GM21619 (cell line): Measurements from ENCODE around the gene SLN.
A peak's percentile ranks its signal among the peaks of the same experiment; 100 is the strongest.

Experiments
- ATAC-seq: cut with Tn5 transposase; IDR thresholded peaks from one replicate; pipeline ENCODE4 v1.9.1; 2021; ENCODE audit not compliant: unreplicated experiment

The SLN gene

DNA sequence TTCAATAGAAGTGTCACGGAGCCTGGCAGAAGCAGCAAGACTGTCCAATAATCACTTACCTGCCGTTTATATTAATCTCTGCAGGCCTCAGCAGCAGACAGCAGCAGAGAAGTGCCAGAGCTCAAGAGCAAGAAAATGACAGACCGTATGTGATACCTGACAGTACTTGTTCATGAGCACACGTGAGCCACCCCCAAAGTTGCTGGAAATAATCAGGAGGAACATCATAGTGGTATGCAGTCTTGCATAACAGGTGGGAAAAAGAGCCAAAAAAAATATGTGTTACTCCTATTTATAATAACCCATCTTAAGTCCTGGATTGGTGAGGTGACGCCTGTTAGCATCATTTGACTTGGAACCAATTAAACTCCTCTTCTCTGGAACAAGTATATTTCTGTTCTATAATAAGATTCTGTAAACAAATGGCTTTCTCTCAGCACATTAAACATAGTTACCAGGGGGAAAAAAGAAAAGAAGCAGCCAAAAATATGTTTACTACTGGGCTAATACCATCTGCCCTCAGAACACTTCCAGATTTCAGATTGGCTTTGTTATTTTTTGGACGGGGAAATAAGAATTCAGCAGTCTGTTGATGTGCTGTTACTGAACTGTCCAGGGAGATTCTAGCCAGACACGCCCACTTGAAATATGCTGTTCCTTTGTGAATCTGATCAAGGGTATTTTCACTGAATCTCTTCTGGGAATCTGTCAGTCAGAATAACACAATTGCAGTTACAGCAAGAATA is 7.9 kb upstream of the SLN start:
- no peak for ATAC-seq

DNA sequence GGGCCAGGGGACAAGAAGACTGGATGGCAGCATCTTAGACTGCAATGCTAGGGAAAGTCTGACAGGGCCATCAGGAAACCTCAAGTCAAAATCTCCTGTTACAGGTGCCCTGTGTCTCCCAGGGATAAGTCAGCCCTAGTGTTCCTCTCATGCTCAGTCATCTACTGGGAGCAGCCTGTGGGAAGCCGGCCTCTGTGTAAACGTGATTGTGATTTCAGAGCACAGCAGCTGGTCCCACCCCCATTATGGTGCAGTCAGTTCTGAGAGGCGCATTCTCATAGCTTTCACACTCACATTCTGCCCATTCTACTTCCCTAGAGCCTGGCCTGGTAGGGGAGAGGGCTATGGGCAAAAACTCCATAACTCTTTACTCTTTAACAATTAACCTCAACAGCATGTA is 7.2 kb upstream of the SLN start:
- ATAC-seq, result no peak

DNA sequence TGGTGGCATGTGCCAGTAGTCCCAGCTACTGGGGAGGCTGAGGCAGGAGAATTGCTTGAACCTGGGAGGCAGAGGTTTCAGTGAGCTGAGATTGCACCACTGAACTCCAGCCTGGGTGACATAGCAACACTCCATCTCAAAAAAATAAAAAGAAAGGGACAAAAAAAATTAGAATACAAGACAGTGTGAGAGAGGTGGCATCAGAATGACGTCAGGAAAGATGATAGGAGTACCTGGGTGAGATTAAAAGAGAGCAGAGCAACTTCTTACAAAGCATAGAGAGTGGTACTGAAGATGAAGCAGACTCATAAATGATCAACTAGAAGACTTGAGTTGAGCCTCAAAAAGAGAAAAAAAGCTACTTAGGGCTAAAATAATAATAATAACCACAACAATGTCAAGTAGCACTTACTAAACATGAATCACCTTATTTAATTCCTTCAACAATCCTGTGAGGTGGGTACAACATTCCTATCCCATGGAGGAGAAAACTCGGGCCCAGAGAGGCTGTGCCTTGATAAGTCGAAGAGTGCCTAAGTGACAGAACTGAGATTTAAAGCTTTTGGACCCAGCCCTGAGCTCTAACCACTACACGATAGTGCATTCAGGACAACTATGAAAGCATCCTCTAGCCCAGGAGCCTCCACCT is 5.2 kb upstream of the SLN start:
- ATAC-seq, result no peak

DNA sequence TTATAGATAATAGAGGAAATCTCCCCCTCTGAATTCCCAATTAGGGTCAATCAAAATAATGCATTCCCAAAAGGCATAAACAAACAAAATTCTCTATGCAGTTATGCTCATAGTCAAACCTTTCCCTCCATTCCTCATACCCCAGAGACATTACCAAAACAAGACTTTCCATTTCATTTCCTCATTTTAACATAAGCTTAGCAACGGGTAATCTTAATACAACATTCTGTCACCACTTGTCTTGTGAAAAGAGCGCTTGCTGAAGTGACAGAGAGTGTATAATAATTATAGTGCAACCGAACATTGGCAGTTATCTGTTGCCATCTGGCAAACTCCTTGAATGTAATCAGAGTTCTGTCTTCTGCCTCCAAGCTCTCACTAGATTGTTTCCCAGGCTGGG is 1.2 kb upstream of the SLN start:
- no peak for ATAC-seq

DNA sequence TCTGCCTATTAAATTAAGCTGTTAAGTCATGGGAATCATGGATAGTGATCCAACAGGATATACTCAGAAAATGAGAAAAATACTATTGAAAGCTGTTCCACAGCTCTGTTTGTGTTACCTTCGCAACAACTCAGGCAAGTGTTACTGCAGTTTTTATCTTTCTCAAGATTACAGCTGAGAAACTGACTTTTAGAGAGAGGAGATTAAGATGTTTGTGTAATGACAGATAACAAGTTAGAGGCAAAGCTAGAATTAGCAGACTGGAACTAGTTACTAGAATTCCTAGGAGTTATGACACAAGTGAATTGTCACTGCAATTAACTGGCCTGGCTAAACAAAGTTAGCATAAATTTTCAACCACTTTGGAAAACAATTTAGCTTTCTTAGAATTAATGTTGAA is 1.6 kb downstream of the SLN start:
- ATAC-seq, result no peak

DNA sequence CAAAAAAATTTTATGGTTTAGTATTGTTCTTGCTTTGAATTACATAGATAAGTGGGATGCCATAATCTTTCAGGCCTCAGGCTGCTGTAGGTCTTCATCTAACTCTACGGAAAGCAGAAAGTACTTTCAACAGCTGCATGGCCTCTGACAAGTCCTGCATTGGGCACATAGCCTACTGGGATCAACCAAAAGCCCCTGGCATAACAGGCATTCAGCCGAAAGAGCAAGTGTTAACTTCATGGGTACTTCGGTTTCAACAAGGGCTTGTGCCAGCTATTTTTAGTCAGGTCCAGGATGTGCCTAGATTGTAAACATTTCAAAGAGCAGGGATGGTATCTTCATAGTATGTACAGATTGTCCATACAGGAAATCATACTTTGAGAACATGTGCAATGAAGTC is 3.1 kb downstream of the SLN start:
- ATAC-seq, result no peak

DNA sequence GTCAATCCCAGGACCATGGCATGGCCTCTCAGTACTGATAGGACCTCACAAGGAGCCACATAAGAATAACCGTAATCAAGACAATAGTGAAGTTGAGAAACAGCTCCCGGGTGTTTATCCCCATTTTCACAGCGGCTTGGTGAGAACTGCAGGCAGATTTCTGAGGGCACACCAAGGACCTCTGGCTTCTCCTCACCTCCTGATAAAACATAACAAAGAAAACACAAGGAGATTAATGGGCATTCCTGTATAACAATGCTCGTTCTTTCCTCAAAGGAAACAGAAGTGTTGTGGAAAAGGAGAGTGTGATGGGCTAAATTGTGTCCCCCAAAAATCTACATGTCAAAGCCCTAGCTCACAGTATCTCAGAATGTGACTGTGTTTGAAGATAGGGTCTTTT is 4.0 kb downstream of the SLN start:
- ATAC-seq, result no peak

DNA sequence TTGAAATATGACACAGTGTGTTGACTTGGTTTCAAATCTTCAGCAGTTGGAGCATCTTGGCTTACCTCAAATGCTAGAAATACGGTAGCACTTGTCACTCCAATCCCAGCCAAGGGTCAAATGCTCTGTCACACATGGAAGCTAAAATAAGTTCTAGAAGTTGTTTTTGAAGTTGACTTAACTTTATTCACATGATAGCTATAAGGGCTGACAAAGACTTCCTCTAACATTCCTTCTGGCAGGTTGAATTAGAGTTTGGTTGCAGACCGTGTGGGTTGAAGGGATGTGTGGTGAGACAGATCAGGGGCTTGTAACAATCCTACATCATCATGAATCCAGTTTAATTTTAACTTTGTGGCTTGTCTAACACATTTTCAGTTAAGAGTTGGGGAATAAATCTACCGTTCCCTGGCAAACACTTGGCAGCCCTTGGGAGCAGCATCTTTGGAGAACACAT is 4.6 kb downstream of the SLN start:
- ATAC-seq, result no peak

DNA sequence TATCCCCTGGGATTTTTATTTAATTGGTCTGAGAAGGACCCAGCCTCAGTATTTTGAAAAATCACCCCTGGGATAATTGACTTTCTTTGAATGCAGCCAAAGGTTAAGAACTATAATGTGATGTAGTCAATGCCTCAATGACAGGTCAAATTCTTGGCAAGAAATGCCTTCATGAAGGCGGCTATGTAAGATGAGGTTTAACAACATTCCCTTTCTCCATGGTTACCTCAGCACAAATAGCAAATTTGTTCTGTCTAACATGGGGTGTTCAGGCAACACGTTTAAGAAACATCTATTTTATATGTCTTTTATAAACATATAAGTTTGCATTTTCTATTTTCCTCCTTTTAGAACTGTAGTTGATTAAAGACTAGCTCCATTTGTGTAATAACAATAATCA is 5.3 kb downstream of the SLN start:
- no peak for ATAC-seq

DNA sequence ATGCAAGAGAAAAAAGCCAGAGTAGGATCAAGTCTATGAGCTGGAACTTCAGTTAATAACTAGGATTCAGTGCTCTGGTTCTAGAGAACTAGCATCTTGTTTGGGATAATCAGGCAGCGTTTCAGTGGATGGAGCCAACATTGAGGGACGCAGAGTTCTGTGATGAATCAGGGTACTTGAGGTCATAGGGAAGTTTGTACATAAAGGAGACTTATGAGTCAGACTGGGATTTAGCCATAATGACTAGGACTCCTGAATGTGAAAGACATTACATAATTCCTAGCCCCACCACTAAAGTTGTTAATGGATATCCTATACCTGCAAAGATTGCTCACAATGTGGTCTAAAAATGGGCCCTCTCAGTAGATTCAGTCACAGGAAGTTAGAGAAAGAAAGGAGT is 6.8 kb downstream of the SLN start:
- no peak for ATAC-seq

DNA sequence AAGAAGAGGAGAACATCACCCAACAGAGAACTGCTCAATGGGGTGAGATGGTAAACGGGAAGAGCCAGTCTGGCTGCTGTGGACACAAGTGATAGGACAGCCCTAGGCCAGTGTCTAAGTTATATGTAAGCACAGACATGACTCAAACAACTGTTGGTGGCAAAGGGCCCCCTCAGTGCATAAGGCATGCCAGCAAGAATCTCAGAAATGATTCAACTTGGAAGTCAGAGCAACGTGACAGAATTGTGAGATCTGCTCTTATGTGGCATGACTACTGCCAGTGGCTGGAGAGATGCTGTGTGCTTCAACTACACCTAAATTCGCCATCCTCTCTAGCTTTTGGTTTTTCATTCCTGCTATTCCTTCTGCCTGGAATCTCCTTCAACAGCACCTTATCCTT is 7.4 kb downstream of the SLN start:
- no peak for ATAC-seq

DNA sequence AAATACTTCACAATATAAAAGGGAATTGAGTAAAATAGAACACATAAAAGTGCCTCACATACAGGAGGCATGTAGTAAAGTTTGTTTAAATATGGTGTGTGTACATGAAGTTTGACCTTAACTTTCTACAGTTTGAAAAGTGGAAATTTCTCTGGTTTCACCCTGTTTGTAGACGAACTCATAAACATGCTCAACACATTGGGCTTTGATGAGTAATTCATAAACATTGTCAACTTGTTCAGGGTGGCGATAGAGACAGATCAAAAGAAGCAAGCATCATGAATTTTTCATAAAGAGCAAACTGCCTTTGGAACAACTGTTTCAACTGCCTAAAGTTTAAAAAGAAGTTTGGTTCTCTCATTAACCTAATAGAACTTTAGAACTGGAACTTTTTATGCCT is 9.1 kb downstream of the SLN start:
- no peak for ATAC-seq

DNA sequence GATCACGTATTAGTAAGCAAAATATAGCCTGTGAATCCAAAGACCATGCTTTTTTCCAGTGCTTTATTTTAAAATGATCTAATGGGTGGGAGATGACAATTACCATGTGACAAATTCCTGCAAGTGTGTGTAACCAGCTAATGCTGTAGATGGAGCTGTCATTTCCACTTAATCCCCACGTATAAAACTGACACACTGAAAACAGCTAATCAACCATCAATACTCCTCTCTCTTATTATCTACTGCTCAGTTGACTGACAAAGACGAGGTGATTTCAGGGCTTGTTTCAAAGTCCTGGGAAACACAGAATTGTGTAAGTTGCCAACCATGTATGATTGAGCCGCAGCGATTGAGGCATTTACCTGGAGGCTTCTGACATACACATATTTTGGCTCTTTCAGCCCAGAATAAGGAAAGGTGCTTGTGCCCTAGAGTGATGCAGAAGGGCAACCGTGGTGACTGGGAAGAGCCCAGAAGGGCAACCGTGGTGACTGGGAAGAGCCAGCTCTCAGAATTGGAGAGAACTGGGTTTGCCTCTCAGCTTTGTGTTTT is 9.7 kb downstream of the SLN start:
- no peak for ATAC-seq

DNA sequence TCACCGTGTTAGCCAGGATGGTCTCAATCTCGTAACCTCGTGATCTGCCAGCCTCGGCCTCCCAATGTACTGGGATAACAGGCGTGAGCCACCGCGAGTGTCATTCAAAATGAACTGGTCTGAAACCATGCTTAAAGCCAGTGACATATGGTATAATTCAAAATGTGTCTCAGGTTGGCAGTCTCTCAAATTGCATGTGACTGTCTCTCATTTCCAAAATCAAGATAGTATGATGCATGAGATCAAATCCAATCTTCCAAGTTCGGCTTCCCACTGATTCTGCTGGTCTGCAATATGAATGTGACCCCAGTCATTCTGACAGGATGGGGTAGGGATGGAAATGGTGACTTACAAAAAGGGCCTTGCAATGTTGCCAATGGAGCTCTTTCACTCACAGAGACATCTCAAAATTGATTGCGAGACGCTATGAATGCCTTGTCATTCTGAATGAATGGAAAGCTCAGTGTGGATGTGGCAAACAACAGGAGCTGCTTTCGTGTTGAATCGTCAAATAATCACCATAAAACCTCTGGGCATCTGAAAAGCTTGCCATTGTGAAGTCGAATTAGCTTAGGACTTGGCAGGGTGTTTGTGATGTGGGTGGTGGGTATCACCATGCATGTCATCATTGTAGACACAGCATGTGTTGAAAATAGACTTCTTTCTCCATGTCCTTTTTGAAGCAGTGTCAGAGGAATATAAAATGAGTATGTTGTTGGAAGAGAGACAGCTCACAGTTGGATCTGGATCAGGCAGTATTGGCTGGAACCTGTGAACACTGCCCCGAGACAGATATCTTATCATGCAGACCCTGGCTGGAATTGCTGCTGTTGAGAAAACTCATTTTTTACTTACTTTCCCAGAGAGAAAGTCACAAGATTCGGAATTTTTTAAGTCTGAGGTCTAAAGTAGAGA is 12.2 kb downstream of the SLN start:
- ATAC-seq, result no peak

DNA sequence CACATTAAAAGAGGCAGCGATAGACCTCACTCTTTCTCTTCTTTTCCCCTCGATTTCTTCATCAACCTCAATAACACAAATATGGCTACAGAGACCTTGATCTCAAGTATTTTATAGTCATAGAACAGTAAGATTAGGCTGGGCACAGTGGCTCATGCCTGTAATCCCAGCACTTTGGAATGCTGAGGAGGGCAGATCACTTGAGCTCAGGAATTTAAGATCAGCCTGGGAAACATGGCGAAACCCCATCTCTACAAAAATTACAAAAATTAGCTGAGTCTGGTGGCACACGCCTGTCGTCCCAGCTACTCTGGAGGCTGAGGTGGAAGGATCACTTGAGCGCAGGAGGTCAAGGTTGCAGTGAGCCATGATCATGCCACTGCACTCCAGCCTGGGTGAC is 14.6 kb downstream of the SLN start:
- no peak for ATAC-seq

DNA sequence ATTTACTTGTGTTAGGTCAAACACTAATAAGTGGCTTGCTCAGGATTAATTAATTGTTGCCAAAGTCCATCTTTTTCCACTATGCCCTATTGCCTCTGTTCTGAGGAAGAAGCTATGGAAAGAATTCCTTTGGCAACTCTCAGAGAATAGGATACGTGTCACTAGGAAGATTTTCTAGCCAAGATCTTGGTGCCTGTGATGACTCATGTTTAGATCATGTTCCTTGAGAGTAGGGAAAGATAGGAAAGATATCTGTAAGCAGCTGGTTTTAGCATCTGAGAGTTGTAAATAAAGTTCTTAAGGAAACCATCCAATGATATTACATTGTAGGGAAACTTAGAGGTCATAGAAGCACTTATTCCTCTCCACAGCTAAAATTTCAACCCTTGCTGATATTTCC is 15.7 kb downstream of the SLN start:
- no peak for ATAC-seq

DNA sequence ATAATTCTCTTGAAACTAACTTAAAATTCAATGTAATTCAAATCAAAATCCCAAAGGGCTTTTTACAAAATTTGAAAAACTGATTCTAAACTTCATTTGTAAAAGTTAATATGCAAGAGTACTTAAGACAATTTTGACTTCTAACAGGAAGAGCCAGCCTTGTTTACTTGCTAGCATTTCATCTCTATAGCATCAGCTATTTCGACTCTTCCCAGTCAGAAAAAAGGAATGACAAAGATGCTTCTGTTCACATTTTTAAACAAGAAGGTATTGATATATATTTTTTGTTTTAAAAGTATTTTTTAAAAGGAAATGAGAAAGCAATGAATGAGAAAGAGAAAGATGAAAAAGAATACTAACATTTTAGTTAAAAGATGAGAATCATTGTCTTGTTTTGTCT is 16.4 kb downstream of the SLN start:
- no peak for ATAC-seq

DNA sequence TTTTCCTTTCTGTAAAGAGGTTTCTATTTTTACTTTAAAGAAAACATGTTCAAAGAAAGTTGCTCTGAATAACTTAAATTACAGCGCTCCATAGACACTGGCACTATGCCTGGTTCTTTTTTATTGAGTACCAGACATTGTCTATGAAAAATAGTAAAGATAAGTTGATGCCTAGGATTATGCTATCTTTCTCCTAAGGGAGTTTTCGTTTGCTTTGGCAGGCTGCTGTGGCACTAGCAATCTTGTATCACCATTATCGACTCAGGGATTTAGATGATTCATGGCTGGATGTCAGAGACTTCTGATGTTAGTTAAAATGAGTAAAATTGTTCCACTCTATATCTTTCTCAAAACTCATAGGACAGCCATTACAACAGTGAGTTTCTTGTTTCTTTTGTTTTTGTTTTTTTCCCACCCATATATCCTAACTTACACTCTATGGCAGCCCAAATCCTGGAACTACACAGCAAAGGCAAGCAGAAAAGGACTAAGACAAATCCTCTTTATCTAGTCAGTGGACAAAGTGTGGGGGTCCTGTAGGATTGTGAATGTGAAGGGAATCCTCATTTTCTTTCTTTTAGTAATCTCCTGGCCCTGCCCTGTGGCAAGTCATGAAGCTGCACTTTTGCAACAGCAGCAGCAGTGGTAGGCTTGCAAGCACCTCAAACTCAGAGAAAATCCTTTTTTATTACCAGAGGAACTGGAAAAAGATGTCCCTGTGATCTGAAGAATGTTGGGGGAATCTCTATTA is 20.7 kb downstream of the SLN start:
- no peak for ATAC-seq

DNA sequence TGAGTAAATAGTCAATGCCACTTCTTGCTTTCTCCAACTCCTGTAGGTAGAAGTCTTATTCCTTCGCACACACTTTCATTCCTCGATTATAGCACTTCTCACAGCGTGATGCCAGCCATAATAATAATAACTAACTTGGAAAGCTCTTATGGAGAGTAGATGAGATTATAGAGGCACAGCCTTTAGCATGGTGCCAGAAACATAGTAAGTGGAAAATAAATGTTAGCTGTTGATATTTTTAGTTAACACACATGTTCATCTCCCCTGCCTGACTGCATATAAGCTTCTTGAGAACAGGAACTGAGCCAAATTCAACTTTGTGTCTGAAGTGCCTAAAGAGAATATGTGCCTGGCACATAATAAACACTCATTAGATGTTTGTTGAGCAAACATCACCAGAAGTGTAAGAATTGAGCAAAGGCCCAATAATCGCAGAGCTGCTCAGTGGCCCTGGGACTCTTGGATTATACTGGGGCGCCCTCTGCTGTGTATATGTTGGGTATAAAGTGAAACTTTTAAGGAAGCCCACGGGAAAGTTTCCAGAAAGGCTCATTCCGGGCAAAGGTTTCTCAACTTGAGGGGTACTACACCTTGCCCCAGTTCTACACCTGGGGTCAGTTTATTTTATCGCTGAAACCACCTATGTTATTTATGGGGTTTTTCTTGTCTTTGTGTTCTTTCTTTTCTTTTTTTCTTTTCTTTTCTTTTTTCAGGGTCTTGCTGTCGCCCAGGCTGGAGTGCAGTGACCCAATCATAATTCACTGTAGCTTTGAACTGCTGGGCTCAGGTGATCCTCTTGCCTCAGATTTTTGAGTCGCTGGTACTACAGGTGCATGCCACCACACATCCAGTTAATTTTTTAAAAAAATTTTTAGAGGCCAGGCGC is 22.3 kb downstream of the SLN start:
- ATAC-seq, result peak; percentile 71
